Activated CD4-positive, alpha-beta T cell treated with anti-CD3 and anti-CD28 coated beads, Interleukin-2, amount 50 U/mL, for 48 hours (primary cell): ENCODE results near the gene BAIAP3.
"Not testable (repeated sequence)": the region's sequence is repeated elsewhere in the genome, so short reads cannot be mapped to it uniquely, and the experiment has no call there.

Source experiments
- DNase-seq, 2 experiments: peaks; one replicate each; pipeline ENCODE4 v3.0.0-alpha.2; 2020

BAIAP3 gene

DNA sequence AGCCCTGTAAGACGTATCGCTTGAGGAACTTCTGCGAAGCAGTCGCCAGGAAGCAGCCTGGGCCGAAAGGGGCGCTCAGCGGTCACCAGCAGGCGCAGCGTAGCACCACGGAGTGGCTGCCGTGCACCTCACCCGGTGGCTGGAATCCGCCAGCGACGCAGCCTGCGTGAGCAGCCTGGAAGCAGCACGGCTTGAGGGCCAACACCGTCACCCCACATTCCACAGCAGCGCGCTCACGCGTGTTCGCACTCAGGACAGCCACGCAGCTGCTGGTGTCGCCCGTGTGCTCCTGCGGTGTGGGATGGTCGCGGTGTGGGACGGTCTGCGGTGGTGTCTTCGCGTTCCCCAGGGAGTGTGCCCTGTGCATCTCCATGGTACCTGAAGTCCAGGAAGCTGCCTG, 14.4 kb upstream of the BAIAP3 start:
- no peak for DNase-seq

DNA sequence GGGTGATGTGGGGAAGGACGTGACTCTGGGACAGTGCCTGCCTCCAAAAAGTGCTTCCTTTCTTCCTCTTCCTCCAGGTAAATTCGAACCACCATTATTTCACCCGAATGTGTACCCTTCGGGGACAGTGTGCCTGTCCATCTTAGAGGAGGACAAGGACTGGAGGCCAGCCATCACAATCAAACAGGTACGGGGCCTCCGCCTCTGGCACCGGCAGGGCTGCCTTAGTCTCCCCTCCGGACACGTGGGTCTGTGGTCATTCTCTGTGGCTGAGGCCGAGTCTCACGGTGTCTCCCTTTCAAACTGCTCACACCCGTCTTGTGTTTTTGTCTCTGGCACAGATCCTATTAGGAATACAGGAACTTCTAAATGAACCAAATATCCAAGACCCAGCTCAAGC, 13.3 kb upstream of the BAIAP3 start:
- DNase-seq = no peak

DNA sequence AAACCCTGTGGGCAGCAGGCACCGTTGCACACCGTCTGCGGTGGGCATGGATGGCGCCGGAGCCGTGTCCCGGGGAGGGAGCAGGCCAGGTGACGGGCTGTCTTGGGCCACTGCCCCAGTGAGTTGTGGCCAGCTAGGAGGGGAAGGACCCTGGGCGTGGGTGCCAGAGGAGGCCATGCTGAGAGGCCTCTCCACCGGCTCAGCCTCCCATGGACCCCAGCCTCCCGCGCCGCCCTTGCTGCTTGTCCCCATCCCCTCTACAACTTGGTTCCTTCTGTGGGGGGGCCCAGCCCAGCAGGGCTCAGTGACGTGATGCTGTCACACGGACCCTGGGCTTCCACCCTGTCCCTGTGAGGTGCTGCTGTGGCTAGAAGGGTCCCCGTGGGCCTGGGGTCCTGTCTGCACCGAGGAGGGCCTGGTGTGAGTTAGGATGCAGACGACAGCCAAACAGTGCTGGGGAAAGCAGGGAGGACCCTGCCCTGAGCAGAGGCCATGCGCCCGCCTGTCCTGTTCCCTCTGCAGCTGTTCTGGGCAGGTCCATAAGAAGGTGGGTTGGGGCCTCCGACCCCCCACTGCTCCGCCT, 12.7 kb upstream of the BAIAP3 start:
- DNase-seq = no peak

DNA sequence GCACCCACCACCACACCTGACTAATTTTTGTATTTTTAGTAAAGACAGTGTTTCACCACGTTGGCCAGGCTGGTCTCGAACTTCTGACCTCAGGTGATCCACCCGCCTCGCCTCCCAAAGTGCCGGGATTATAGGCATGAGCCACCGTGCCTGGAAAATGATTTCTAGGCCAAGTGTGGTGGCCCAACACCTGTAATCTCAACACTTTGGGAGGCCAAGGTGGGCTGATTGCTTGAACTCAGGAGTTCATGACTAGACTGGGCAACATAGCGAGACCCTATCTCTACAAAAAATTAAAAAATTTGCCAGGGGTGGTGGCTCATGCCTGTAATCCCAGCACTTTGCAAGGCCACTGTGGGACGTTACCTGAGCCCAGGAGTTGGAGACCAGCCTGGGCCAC, 11.0 kb upstream of the BAIAP3 start:
- no peak for DNase-seq

DNA sequence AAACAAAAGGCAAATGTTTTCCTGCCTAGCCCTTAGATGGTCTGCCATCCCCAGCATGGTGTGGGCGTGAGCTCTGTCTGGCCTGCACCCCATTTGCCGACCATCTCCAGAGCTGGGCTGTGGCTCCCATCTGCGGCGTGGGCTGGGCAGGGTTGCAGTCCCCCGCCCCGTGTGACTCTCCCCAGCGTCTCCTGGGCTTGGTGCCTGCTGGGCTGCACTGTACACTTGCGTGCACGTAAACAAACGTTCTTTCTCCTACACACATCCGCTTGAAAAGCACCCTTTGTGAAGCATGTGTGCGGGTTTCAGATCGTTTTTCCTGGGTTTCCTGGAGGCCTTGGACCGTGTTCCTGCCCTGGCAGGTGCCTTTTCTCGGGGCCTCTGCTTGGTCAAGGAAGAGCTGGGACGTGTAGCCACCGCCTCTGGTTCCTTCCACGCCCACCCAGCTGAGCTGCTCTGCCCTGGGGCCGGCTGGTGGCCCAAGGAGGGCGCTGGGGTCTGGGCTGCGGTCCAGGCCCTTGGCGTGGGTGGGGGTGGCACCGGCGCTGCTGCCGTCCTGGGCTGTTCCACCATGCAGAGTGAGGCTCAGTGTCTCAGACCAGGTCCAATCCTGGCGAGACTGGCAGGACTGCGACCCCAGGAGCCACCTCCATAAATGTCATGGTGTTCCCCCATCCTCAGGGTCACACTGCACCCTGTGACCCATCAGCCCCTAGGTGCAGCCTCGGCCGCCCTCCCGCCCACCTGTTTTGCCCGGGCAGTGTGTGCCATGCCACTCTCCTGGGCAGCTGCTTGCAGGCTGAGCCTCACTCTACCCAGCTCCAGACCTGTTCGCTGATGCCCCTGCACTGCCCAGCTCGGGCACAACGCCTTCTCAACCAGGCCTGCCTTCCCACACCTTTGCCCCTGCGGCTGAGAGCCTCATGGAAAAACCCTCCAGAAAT, 9.9 kb upstream of the BAIAP3 start:
- DNase-seq = no peak

DNA sequence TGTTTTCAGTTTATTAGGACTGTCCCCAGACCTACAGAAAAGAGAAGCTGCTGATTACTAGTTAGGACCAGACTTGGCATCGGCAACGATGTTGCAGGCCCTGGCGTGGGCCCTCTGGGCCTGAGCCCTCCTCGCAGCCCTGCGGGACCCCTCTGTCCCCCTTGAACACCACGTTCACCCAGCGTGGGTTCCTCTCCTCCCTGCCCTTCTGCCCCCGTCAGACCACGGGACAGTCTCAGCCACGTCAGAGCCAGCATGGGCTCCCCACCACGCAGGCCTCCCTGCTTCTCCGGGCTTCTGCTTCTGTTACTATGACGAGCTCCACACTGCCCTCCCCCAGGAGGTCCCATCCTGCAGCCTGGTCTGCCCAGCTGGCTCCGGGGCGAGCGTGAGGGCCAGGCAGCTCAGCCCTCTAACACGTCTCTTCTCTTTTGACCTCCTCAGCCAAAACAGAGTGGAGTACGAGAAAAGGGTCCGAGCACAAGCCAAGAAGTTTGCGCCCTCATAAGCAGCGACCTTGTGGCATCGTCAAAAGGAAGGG, 9.1 kb upstream of the BAIAP3 start:
- no peak for DNase-seq

DNA sequence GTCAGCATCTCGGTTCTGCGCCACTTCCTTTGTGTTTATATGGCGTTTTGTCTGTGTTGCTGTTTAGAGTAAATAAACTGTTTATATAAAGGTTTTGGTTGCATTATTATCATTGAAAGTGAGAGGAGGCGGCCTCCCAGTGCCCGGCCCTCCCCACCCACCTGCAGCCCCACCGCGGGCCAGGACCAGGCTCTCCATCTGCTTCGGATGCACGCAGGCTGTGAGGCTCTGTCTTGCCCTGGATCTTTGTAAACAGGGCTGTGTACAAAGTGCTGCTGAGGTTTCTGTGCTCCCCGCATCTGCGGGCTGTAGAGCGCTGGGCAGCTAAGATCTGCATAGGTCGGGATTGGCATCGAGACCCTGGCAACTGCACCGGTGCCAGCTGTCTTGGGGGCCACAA, 8.2 kb upstream of the BAIAP3 start:
- DNase-seq = no peak

DNA sequence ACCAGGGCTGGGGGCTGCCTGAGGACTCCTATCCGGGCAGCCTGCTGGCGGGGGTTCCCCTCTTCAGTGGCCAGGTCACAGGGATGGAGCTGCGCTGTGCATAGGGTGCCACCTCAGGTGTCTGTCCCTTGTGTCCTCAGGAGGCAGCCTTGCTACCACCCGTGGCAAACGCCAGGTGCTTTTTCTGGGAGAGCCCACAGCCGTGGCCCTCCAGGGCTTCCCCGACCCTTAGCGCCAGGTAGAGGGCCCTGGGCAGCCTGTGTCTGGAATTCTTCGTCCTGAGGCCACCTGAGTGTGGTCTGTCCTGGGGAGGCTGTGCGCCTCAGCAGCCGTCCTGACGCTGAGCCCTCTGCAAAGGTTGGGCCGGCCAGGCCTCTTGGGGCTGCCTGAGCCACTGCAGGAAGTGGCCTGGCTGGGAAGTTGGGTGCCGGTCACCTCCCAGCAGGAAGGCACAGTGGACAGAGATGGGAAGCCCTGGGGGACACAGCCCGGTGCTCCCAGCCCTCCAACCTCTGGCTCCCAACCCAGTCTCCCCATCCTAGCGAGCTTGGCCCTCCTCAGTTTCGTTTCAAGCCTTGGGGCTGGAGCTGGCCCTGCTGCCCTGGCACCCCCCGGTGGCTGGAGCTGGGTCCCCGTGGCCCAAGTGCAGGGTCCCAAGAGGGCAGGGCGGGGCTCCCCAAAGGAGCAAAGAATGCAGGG, 7.6 kb upstream of the BAIAP3 start:
- DNase-seq = no peak

DNA sequence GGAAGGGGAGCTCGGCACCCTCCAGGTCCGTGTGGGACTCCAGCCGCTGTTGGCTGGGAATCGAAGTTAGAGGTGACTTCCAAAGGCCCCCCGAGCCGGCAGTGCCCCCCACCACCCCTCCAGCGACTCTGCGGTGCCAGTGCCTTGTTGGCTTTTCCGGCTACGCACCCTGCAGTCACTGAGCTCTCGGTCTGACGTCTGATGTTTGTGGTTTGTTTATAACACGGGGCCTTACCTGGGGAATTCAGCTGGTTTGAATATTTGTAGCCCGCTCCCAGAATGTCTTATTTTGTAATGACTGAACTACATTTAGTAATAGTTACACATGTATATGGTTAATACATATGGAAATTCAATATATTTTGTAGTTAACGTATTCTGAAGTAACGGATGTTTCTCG, 7.1 kb upstream of the BAIAP3 start:
- no peak for DNase-seq

DNA sequence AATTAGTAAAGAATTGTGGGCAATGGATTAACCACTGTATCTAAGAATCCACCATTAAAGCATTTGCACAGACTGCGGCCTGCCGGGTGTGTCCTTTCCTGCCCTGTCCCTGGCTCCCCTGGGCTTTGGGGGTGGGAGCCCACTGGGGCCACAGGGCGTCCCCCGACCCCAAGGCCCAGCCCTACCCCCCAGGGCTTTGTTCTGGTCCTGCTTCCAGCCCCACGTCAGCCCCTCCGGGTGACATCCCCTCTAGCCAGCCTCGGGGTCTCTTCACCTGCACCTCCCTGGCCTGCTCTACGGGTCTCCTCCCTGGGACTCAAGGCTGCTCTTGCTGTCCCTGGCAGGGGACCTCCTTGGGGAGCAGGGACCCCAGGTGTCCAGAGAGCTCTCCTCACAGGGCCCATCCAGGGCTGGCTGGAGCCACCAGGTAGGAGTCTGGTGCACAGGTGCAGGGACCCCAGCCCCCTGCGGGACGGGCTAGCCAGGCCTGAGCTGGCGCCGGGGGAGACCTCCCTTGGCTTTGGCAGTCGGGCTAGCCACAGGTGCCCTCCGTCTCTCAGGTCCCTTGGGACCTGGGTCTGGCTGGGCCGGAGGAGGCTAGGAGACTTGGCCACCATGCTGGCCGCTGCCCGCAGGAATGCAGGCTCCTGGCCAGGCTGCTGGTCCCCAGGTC, 6.4 kb upstream of the BAIAP3 start:
- DNase-seq = no peak

DNA sequence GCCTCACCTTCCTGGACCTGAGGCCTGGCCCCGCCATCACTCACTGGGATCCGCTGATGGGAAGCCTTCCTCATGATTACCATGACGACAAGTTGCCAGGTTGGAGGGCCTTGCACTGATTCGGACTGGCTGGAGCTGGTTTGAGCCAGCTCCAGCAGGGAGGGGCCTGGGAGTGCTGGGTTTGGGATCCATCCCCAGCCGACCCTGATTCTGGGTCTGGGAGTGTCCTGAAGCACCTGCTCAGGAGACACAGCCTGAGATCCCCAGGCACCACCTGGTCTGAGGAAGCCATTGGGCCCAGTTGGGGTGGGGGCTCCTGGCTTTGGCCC, 5.9 kb upstream of the BAIAP3 start:
- no peak for DNase-seq

DNA sequence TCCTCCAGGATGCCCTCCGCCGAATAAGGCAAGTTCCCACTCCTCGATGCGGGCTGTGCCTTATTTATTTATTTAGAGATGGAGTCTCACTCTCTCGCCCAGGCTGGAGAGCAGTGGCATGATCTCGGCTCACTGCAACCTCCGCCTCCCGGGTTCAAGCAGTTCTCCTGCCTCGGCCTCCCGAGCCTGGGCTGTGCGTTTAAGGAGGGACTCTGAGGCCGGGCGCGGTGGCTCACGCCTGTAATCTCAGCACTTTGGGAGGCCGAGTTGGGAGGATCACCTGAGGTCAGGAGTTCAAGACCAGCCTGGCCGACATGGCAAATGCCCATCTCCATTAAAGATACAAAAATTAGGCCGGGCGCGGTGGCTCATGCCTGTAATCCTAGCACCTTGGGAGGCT, 5.3 kb upstream of the BAIAP3 start:
- not testable (repeated sequence) for DNase-seq

DNA sequence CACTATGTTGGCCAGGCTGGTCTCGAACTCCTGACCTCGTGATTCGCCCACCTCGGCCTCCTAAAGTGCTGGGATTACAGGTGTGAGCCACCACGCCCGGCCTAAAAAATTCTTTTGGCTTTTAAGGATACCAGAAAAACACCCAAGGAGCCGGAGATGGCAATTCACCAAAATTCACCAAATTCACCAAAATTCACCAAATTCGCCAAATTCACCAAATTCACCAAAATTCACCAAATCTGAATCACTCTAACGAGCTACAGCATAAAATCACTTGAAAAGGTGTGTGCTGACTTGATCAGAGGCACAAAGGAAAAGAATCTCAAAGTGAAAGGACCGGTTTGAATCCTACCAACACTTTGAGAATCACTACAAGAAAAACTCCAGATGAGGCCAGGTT, 4.5 kb upstream of the BAIAP3 start:
- not testable (repeated sequence) for DNase-seq

DNA sequence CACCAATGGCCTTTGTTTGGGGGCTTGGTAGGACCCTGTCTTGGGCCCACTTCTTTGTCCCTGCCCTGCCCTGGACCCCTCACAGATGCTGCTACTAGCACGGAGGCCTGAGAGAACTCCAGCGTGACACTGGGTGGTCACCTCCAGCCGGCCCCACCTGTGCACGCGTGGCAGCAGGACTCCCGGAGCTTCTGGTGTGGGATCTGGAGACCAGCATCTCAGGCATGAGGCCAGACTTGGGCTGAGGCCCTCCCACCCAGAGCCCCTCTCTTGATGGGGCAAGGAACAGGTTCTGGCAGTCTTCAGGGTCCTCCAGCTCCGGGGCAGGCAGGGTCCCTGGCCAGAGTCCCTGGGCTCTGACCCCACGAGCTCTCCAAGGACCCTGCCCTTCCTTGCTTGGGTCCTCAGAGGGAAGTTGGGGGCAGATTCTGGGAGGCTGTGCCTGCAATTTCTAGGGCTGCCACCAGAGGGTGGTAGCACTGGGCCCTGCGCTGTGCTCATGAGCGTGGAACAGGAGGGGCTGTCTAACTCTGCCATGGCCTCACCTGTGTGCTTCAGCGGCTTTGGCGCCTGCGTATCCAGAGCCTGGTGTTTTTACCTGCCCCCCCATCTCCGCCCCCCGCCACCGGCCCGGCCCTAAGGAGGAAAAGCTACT, 3.1 kb upstream of the BAIAP3 start:
- peak; percentile 38 to 40 for DNase-seq

DNA sequence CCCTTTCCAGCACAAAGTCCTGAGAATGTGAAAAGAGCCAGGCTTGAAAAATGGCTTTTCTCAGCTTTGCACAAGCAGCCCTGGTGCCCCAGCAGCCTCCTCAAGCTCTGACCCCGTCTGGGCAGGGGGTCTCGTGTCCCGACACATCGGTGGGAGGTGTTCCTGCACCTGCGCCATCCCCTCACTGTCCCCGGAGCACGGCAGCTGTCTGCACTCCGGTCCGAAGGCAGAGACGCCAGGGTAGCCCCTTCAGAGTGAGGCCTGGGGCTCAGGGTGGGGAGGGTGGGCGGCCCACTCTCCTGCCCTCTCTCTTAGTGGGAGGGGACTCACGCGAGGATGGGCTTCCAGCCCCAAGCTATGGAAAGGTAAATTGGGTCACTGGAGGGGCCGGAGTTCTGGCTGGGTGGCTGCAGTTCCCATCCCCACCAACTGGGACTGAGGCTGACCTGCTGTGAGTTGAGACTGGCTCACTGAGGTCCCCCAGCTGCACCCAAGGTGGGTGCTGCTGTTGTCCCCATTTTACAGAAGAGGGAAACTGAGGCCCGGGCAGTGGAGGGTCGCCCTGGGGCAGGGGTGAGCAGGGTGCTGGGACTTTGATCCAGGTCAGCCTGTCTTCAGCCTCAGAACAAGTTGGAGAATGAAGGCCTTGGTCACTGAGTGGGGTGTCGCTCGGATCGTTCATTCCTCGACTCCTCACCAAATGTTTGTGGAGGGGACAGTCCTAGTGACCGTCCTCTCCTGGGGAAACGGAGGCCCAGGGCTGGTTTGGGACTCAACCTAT, 2.3 kb upstream of the BAIAP3 start:
- DNase-seq = no peak

DNA sequence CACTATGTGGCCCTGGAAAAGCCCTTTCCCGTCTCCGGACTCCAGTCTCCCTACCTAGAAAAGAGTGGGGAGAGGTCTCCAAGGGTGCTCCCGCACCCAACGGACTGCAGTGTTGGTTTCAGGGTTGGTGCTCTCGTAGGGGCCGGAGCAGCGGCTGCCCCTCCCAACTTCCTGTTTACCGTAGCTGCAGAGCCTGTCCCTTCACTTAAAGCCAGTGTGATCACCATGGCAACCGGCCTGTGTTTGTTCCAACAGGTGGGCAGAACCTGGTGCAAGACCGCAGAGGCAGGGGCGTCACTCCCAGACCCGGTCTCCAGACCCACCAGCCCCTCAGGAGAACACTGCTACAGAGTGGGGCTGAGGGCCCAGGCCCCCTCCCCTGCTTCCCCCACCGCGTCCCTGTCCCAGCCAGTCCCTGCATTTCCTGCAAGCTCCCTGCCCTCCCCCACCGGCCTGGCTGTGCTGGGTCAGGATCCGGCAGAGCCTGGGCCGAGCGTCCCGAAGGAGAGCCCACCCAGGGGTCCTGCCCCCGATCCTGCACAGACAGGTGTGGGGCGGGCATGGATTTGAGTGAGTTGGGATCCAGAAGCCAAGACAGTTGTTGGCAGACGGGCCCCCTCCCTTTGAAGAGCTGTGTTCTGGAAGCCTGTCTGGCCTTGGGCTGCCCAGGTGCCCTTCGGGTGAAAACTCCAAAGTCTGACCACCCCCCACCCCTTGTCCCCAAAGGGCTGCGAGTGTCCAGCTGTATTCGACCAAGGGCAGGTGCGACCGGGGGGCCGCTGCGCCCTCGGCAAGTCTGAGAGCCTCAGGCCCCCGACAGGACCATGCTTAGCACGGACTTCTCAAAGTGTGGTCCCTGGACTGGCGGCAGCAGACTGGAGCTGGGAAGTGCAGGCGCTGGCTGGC, 1.5 kb upstream of the BAIAP3 start:
- peak in 1 of 2 experiments; percentile 34 for DNase-seq

DNA sequence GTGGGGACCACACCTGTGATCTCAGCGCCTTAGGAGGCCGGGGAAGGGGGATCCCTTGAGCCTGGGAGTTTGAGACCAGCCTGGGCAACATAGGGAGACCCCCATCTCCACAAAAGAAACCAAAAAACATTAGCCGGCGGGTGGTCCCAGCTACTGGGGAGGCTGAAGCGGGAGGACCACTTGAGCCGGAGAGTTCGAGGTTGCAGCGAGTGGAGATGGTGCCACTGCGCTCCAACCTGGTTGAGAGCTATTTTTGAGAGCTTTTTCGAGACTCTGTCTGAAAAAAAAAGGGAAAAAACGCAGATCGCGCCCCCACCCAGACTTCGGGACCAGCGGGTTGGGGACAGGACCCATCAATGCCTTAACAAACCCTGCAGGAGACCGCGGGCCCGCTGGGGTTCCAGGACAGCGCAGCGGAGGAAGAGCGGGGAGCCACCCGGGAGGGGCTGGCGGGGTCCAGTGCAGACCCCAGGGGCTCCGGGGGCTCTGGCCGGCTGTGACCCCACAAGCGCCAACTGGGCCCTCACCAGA, 762 bp upstream of the BAIAP3 start:
- DNase-seq = no peak

DNA sequence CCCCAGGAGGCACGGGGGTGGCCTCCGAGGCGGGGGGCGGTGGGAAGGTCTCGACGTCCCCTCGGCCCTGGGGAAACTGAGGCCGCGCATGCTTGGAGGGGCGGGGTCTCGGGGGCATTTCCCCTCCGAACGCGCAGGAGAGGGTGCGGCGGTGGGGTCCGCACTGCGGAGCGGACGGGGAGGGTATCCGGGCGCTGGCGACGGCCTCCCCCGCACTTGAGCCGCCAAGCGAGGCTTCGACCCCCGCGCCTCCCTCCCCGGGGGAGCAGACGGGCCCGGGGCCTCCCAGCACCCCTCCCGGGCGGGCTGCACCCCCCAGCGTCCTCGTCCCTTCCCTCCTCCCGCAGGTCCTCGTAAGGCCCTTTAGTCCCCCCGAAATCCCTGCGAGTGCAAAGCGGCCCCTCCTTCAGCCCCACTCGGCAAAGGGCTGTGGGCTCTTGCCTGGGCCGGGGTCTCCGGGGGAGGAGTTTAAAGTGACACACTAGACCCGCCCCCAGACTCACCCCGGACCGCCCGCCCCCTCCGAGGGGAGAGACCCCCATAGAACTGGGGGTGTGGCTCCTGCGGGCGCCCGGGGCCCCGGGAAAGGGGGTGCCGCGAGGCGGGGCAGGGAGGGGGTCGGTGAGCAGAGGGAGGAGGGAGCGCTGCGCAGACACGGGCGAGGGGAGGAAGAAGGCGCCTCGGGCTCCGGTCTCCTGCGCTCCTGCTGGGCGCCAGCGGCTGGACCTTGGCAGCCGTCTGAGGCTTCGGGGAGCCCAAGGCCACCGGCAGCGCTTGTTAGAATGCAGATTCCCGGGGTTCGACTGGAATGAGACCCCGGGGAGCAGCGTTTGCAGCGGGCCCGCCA, 632 bp downstream of the BAIAP3 start:
- no peak for DNase-seq

DNA sequence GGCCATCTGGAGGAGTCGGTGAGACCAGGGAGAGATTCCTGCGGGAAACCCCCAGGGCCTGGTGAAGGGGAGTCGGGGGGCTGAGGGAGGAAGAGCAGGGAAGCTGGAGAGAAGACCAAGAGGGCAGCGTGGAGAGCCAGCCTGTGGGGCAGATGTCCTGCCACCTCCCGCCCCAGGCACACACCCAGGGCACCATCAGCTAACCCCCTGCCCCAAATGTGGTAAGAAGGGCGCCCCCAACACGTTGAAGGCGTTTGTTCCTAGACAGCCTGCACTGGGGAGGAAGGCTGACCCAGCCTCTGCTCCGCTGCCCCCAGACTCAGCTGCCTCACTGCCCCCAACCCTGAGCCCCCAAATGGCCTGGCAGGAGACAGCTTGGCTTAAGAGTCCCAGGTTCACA, 1.3 kb downstream of the BAIAP3 start:
- DNase-seq = no peak
